GM21619 (cell line): ENCODE data around the gene ADRM1.
A peak's percentile ranks its signal among the peaks of the same experiment; 100 is the strongest.

Experiments used
- ATAC-seq: cut with Tn5 transposase; IDR thresholded peaks from one replicate; pipeline ENCODE4 v1.9.1; 2021; ENCODE audit not compliant: unreplicated experiment

ADRM1 gene

GRCh38 chr20:62335532-62335931 is 32.7 kb downstream of the ADRM1 start:
- no peak for ATAC-seq

GRCh38 chr20:62336329-62336728 is 33.5 kb downstream of the ADRM1 start:
- no peak for ATAC-seq

GRCh38 chr20:62336775-62337557 is 34.2 kb downstream of the ADRM1 start:
- ATAC-seq: no peak

- no peak for ATAC-seq
These were observed 34.9 kb downstream of the ADRM1 start for GRCh38 chr20:62337558-62338293.

- ATAC-seq: no peak
These were observed 35.5 kb downstream of the ADRM1 start for GRCh38 chr20:62338294-62338620.

- peak; percentile 73 for ATAC-seq
These were observed 36.9 kb downstream of the ADRM1 start for GRCh38 chr20:62339647-62340062.

- ATAC-seq: no peak
These were observed 40.1 kb downstream of the ADRM1 start for GRCh38 chr20:62342910-62343309.

GRCh38 chr20:62344092-62344491 is 41.3 kb downstream of the ADRM1 start:
- no peak for ATAC-seq

- ATAC-seq: no peak
These were observed 42.0 kb downstream of the ADRM1 start for GRCh38 chr20:62344782-62345181.

GRCh38 chr20:62345681-62346370 is 43.0 kb downstream of the ADRM1 start:
- ATAC-seq: no peak

- ATAC-seq: no peak
These were observed 43.8 kb downstream of the ADRM1 start for GRCh38 chr20:62346398-62347150.

GRCh38 chr20:62347151-62347404 is 44.3 kb downstream of the ADRM1 start:
- no peak for ATAC-seq

GRCh38 chr20:62347445-62347844 is 44.6 kb downstream of the ADRM1 start:
- no peak for ATAC-seq

- ATAC-seq: no peak
These were observed 45.8 kb downstream of the ADRM1 start for GRCh38 chr20:62348604-62349003.

GRCh38 chr20:62349556-62350097 is 46.8 kb downstream of the ADRM1 start:
- ATAC-seq: no peak

- no peak for ATAC-seq
These were observed 47.4 kb downstream of the ADRM1 start for GRCh38 chr20:62350098-62350628.

GRCh38 chr20:62350629-62351422 is 48.0 kb downstream of the ADRM1 start:
- no peak for ATAC-seq

GRCh38 chr20:62351469-62352401 is 48.9 kb downstream of the ADRM1 start:
- no peak for ATAC-seq
